ENCODE measurements around the gene DAZAP1. TPM values are rescaled to one million over a fixed set of nuclear protein-coding genes. Genes with fewer than 3 reads are reported as not detected.

DAZAP1 gene
- total and polyA plus RNA-seq, 8 donors, result 21.4 to 124 (median 51.5) TPM

DNA sequence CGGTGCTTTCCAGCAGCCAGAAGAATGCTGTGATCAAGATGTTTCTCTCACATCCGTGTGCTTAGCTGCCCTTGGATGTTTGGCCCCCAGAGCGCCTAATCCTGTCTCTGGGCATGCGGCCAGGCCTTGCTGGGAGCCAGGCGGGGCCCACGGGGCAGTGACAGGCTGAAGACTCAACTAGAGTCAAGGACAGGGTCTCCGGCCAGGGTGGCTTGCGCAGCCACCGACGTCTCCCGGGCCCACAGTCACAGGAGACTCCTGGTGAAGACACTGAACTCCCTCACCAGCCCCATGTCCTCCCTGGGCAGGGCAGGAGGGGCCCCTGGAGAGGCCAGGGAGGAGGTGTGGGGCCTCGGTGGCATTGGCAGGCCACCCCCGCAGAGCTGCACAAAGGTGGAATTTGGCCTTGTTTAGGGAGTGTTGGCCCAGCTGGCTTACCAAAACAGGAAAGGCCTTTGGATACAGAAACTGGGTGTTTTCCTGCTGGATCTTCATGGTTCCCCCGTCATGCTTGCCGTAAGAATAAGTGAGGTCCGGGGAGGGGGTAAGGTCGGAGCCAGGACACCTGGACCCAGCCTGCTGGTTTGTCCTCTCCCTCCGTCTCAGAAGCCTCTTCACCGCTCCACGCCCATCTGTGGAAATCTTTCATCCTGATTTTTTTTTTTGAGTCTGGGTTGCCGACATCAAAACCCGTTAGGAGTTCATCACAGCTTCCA is 33.7 kb upstream of the DAZAP1 start:
- no peaks in the 10 kb centered on the region for H3K9me3 ChIP-seq
- no peaks in the 10 kb centered on the region for H3K27me3 ChIP-seq
- TF ChIP-seq, protein P1, sequence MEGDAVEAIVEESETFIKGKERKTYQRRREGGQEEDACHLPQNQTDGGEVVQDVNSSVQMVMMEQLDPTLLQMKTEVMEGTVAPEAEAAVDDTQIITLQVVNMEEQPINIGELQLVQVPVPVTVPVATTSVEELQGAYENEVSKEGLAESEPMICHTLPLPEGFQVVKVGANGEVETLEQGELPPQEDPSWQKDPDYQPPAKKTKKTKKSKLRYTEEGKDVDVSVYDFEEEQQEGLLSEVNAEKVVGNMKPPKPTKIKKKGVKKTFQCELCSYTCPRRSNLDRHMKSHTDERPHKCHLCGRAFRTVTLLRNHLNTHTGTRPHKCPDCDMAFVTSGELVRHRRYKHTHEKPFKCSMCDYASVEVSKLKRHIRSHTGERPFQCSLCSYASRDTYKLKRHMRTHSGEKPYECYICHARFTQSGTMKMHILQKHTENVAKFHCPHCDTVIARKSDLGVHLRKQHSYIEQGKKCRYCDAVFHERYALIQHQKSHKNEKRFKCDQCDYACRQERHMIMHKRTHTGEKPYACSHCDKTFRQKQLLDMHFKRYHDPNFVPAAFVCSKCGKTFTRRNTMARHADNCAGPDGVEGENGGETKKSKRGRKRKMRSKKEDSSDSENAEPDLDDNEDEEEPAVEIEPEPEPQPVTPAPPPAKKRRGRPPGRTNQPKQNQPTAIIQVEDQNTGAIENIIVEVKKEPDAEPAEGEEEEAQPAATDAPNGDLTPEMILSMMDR (IDR thresholded peaks at IDR 0.05), result no peak
- TF ChIP-seq EP300 (IDR thresholded peaks at IDR 0.05), result no peak
- peak in 1 of 3 donors; percentile 39 for TF ChIP-seq POLR2AphosphoS5 (IDR thresholded peaks at IDR 0.05)
- peaks cover 14 to 25% (median 16%) of the 10 kb centered on the region in 4 donors for H3K4me1 ChIP-seq
- WGBS, 5 donors, result 47 to 55% (median 51%) methylated on average over 22 of the region's 22 CpGs
- peak; percentile 68 to 79 for DNase-seq
- H3K27ac ChIP-seq, result peak overlapping the region; percentile 65 to 82 (median 70)
- H3K36me3 ChIP-seq, result peaks cover 32 to 84% (median 80%) of the 10 kb centered on the region in 4 donors
- intact Hi-C loops (cut with DNase I; ENCODE audit: low total_unique reads), result no loop called here
- no peak overlapping the region for H3K4me3 ChIP-seq

- H3K27ac ChIP-seq, result peak overlapping the region in 4 of 5 donors; percentile 65 to 82 (median 76)
- peaks cover 14 to 25% (median 16%) of the 10 kb centered on the region in 4 donors for H3K4me1 ChIP-seq
- H3K27me3 ChIP-seq, result no peaks in the 10 kb centered on the region
- peaks cover 28 to 79% (median 75%) of the 10 kb centered on the region in 4 donors for H3K36me3 ChIP-seq
- no peaks in the 10 kb centered on the region for H3K9me3 ChIP-seq
- DNase-seq, result no peak
- intact Hi-C loops (cut with DNase I; ENCODE audit: low total_unique reads), result no loop called here
- WGBS, 5 donors, result 78 to 94% (median 88%) methylated on average over 11 to 12 of the region's 12 CpGs
- H3K4me3 ChIP-seq, result no peak overlapping the region
- TF ChIP-seq POLR2AphosphoS5 (IDR thresholded peaks at IDR 0.05) (no peak), POLR2A (IDR thresholded peaks at IDR 0.05) (no peak), EP300 (IDR thresholded peaks at IDR 0.05) (no peak)
- TF ChIP-seq, protein P1 (IDR thresholded peaks at IDR 0.05), result no peak
Observed at GRCh38 chr19:1374250-1374577, 33.2 kb upstream of the DAZAP1 start.

GRCh38 chr19:1376415-1376805 is 31.0 kb upstream of the DAZAP1 start:
- no peak for DNase-seq
- H3K4me3 ChIP-seq, result no peak overlapping the region
- 90 to 97% (median 95%) methylated on average over 17 of the region's 17 CpGs for WGBS, 5 donors
- H3K9me3 ChIP-seq, result no peaks in the 10 kb centered on the region
- H3K27ac ChIP-seq, result no peak overlapping the region
- H3K4me1 ChIP-seq, result peaks cover 14 to 29% (median 17%) of the 10 kb centered on the region in 4 donors
- peaks cover 7 to 57% (median 53%) of the 10 kb centered on the region in 4 donors for H3K36me3 ChIP-seq
- intact Hi-C loops (cut with DNase I; ENCODE audit: low total_unique reads), result no loop called here
- no peaks in the 10 kb centered on the region for H3K27me3 ChIP-seq
- TF ChIP-seq, protein P1 (IDR thresholded peaks at IDR 0.05), result no peak
- TF ChIP-seq POLR2AphosphoS5 (IDR thresholded peaks at IDR 0.05) (no peak), POLR2A (IDR thresholded peaks at IDR 0.05) (no peak), EP300 (IDR thresholded peaks at IDR 0.05) (no peak)

DNA sequence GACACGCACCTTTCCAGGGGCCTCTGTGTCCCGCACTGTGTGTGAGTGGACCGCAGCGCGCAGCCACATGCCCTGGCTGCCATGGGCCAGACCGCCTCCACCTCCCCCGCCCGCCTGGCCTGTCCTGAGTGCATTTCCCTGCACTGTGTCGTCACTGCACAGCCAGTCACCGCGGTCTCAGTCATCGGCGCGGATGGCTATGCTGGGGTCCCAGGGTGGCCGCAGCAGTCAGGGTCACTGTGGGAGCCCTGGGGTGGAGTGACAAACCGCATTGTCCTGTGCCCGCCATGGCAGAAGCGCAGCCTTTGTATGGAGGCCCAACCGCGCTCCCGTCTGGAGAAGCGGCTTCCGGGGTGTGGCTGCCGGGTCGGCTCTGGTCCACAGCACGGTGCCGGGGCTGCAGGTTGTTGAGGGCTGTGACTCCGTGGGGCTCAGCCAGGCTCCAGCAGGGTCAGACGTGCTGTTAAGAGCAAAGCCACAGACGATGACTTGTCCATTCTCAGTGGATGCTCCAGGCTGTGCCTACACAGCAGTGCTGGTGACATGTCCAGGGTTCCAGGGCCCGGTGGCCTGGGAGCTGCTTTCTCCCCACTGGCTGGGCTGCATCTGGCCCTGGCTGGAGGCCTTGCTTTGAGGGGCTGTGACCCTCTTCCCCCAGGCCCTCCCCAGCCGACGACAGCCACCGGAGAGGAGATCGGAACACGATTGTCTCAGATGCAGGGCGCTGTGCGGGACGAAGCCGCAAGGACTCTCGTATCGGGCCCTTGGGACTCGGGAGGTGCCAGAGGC is 30.0 kb upstream of the DAZAP1 start:
- intact Hi-C loops (cut with DNase I; ENCODE audit: low total_unique reads), result no loop called here
- Histone ChIP-seq H3K36me3 (peaks cover 7 to 48% (median 44%) of the 10 kb centered on the region in 4 donors), H3K4me1 (peaks cover 14 to 35% (median 20%) of the 10 kb centered on the region in 4 donors), H3K27me3 (no peaks in the 10 kb centered on the region), H3K4me3 (no peak overlapping the region), H3K27ac (no peak overlapping the region), H3K9me3 (no peaks in the 10 kb centered on the region)
- WGBS, 5 donors, result 92 to 98% (median 94%) methylated on average over 20 to 43 of the region's 43 CpGs
- TF ChIP-seq POLR2AphosphoS5 (IDR thresholded peaks at IDR 0.05) (no peak), POLR2A (IDR thresholded peaks at IDR 0.05) (no peak), EP300 (IDR thresholded peaks at IDR 0.05) (no peak)
- TF ChIP-seq, protein P1 (IDR thresholded peaks at IDR 0.05), result no peak
- no peak for DNase-seq
